NB4 (cell line): ENCODE measurements around the gene DBR1.

ENCODE experiments used
- DNase-seq: peaks from one replicate; pipeline ENCODE4 v3.0.0; 2010; ENCODE audit warnings: low read depth
- H3K4me3 ChIP-seq: one replicate; pipeline ENCODE4 v1.5.1; 2011; ENCODE audit warnings: mild to moderate bottlenecking, low read depth, low read length, moderate library complexity
- CTCF ChIP-seq: IDR thresholded peaks from one replicate; pipeline ENCODE4 v1.5.1; 2012; ENCODE audit warnings: low read depth, low read length
- MAX ChIP-seq: IDR thresholded peaks from 2 replicates; pipeline ENCODE4 v1.6.1; 2011; ENCODE audit warnings: low read depth, low read length
- MYC ChIP-seq: IDR thresholded peaks from 2 replicates; pipeline ENCODE4 v1.6.1; 2011; ENCODE audit warnings: low read depth, low read length
- POLR2A ChIP-seq: IDR thresholded peaks from 2 replicates; pipeline ENCODE4 v1.6.1; 2011; ENCODE audit warnings: mild to moderate bottlenecking; ENCODE audit not compliant: insufficient read length; ENCODE audit errors: extremely low read depth

Gene DBR1

GRCh38 chr3:138197058-138197457, 22.3 kb upstream of the DBR1 start:
- no peak overlapping the region for H3K4me3 ChIP-seq
- DNase-seq: peak; percentile 59
- TF ChIP-seq POLR2A: no peak

- no peak for DNase-seq
- TF ChIP-seq MAX (no peak), POLR2A (no peak), MYC (no peak), CTCF (no peak)
- H3K4me3 ChIP-seq: no peak overlapping the region
Observed at GRCh38 chr3:138196023-138196422, 21.3 kb upstream of the DBR1 start.

GRCh38 chr3:138195481-138195880, 20.8 kb upstream of the DBR1 start:
- H3K4me3 ChIP-seq: no peak overlapping the region
- TF ChIP-seq POLR2A (no peak), CTCF (no peak), MYC (no peak), MAX (no peak)
- no peak for DNase-seq

- peak; percentile 67 for DNase-seq
- TF ChIP-seq POLR2A (no peak), MAX (no peak), CTCF (no peak), MYC (no peak)
- peak overlapping the region; percentile 93 for H3K4me3 ChIP-seq
Observed at GRCh38 chr3:138188013-138188730, 13.5 kb upstream of the DBR1 start.

- peak; percentile 26 for TF ChIP-seq MYC
- TF ChIP-seq CTCF: no peak
- TF ChIP-seq POLR2A: peak; percentile 48
- peak; percentile 32; the same call in 1 of the 2 replicates for TF ChIP-seq MAX
- H3K4me3 ChIP-seq: peak within 1 kb of the TSS; percentile 93
- DNase-seq: no peak
Observed at GRCh38 chr3:138187296-138188012, 12.7 kb upstream of the DBR1 start, which contains the start of gene ARMC8. Gene ARMC8, plus strand, starts transcription at chr3:138187301. Its CDS starts 254 bp downstream, at chr3:138187555.

GRCh38 chr3:138186803-138187295, 12.1 kb upstream of the DBR1 start:
- TF ChIP-seq MAX: no peak
- peak overlapping the region; percentile 93 for H3K4me3 ChIP-seq
- DNase-seq: peak; percentile 91
